Mucosa of stomach (tissue), 1 donor: ENCODE data around the gene GPR62.

Experiments used
- H3K27me3 ChIP-seq: one replicate; pipeline ENCODE4 v1.7.0; 2013; ENCODE audit warnings: mild to moderate bottlenecking, low read length; ENCODE audit not compliant: control insufficient read depth, insufficient read depth
- H3K36me3 ChIP-seq: one replicate; pipeline ENCODE4 v1.7.0; 2013; ENCODE audit warnings: low read length; ENCODE audit not compliant: control insufficient read depth, insufficient read depth
- H3K4me1 ChIP-seq: one replicate; pipeline ENCODE4 v1.7.0; 2013; ENCODE audit warnings: mild to moderate bottlenecking, low read length; ENCODE audit not compliant: control insufficient read depth, insufficient read depth
- H3K4me3 ChIP-seq: one replicate; pipeline ENCODE4 v1.7.0; 2013; ENCODE audit warnings: low read length
- H3K9ac ChIP-seq: one replicate; pipeline ENCODE4 v1.7.0; 2013; ENCODE audit warnings: mild to moderate bottlenecking, low read length, moderate library complexity
- H3K9me3 ChIP-seq: one replicate; pipeline ENCODE4 v1.7.0; 2013; ENCODE audit warnings: mild to moderate bottlenecking, low read length, moderate library complexity; ENCODE audit not compliant: control insufficient read depth
- donor health status: Pancreatic carcinoma.

GPR62 gene

DNA sequence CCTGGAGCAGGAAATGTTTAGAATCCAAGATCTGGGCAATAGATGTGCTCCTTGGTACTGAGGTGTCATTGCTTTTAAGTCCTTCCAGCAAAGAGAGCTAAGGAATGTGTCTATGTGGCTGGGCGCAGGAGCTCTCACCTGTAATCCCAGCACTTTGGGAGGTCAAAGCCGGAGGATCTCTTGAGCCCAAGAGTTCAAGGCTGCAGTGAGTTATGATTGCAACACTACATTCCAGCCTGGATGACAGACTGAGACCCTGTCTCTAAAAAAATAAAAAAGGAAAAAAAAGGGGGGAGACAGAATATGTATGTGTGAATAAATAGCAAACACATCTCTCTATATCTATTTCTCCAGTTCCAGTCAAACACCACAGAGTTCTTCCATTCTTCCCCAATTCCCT lies 4.3 kb upstream of the GPR62 start:
- Histone ChIP-seq H3K4me3 (no peak overlapping the region), H3K9me3 (no peaks in the 10 kb centered on the region), H3K27me3 (peaks cover 14% of the 10 kb centered on the region), H3K36me3 (no peaks in the 10 kb centered on the region), H3K9ac (no peak overlapping the region), H3K4me1 (peaks cover 3% of the 10 kb centered on the region)

DNA sequence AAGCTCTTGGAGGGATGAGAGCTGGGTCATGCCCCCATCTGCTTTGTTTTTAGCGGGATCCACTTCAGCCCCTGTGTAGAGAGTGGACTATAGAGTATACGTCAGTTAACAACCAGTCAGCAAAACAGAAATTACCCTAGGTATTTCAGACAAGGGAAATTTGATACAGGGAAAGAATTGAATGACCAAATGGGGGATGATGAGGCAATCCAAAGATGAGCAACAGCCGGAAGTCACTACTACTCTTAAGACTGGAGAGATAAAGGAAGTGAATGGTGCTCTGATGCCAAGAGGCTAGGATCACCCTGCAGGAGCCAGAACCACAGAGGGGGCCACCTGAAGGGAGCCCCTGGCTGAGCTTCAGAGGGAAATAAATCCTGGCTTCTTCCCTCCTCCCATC lies 1.7 kb upstream of the GPR62 start:
- Histone ChIP-seq H3K4me1 (peaks cover 10% of the 10 kb centered on the region), H3K9ac (no peak overlapping the region), H3K9me3 (no peaks in the 10 kb centered on the region), H3K36me3 (no peaks in the 10 kb centered on the region), H3K4me3 (no peak overlapping the region), H3K27me3 (peaks cover 22% of the 10 kb centered on the region)

- H3K27me3 ChIP-seq, result peaks cover 22% of the 10 kb centered on the region
- H3K9me3 ChIP-seq, result no peaks in the 10 kb centered on the region
- H3K36me3 ChIP-seq, result no peaks in the 10 kb centered on the region
- no peak overlapping the region for H3K4me3 ChIP-seq
- peaks cover 10% of the 10 kb centered on the region for H3K4me1 ChIP-seq
- no peak overlapping the region for H3K9ac ChIP-seq
Observed at GRCh38 chr3:51954105-51954504, 1.1 kb upstream of the GPR62 start.

GRCh38 chr3:51954713-51955112 lies 468 bp upstream of the GPR62 start:
- Histone ChIP-seq H3K4me1 (peaks cover 10% of the 10 kb centered on the region), H3K4me3 (no peak overlapping the region), H3K9me3 (no peaks in the 10 kb centered on the region), H3K9ac (no peak overlapping the region), H3K36me3 (no peaks in the 10 kb centered on the region), H3K27me3 (peaks cover 22% of the 10 kb centered on the region)

- H3K9ac ChIP-seq, result no peak overlapping the region
- peaks cover 22% of the 10 kb centered on the region for H3K27me3 ChIP-seq
- H3K9me3 ChIP-seq, result no peaks in the 10 kb centered on the region
- H3K4me1 ChIP-seq, result peaks cover 10% of the 10 kb centered on the region
- H3K36me3 ChIP-seq, result no peaks in the 10 kb centered on the region
- H3K4me3 ChIP-seq, result no peak overlapping the region
Observed at GRCh38 chr3:51955893-51956770, 951 bp downstream of the GPR62 start.

GRCh38 chr3:51957520-51958205 lies 2.5 kb downstream of the GPR62 start:
- Histone ChIP-seq H3K4me3 (no peak overlapping the region), H3K9ac (no peak overlapping the region), H3K27me3 (peaks cover 22% of the 10 kb centered on the region), H3K4me1 (peaks cover 10% of the 10 kb centered on the region), H3K9me3 (no peaks in the 10 kb centered on the region), H3K36me3 (no peaks in the 10 kb centered on the region)

- peaks cover 22% of the 10 kb centered on the region for H3K27me3 ChIP-seq
- no peak overlapping the region for H3K4me3 ChIP-seq
- peaks cover 10% of the 10 kb centered on the region for H3K4me1 ChIP-seq
- no peak overlapping the region for H3K9ac ChIP-seq
- H3K36me3 ChIP-seq, result no peaks in the 10 kb centered on the region
- no peaks in the 10 kb centered on the region for H3K9me3 ChIP-seq
Observed at GRCh38 chr3:51958603-51959521, 3.7 kb downstream of the GPR62 start.

- H3K9me3 ChIP-seq, result no peaks in the 10 kb centered on the region
- peaks cover 20% of the 10 kb centered on the region for H3K27me3 ChIP-seq
- no peak overlapping the region for H3K4me3 ChIP-seq
- H3K9ac ChIP-seq, result no peak overlapping the region
- no peaks in the 10 kb centered on the region for H3K36me3 ChIP-seq
- peaks cover 10% of the 10 kb centered on the region for H3K4me1 ChIP-seq
Observed at GRCh38 chr3:51959651-51960050, 4.5 kb downstream of the GPR62 start.

GRCh38 chr3:51960386-51960785 lies 5.2 kb downstream of the GPR62 start:
- no peak overlapping the region for H3K4me3 ChIP-seq
- H3K4me1 ChIP-seq, result peaks cover 13% of the 10 kb centered on the region
- H3K9me3 ChIP-seq, result no peaks in the 10 kb centered on the region
- H3K9ac ChIP-seq, result no peak overlapping the region
- H3K36me3 ChIP-seq, result no peaks in the 10 kb centered on the region
- peaks cover 13% of the 10 kb centered on the region for H3K27me3 ChIP-seq

DNA sequence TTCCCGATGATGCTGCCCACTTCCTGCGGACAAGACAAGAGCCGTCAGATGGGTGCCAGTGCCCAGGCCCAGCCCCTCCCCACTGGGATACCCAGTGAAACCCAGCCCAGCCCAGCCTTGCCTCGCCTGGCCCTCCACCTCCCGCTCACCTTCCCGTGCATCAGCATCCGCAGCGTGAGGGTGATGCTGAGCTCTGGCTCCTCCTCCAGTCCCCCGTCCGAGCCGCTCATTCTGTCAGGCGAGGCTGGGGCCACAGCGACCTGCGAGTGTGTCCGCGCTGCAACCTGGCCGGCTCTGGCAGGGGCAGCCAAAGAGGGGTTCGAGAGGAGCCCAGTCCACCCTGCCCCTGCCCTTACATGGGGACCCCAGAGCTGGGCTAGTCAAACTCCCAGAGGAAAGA lies 5.8 kb downstream of the GPR62 start:
- H3K27me3 ChIP-seq, result peaks cover 8% of the 10 kb centered on the region
- H3K4me3 ChIP-seq, result no peak overlapping the region
- no peaks in the 10 kb centered on the region for H3K36me3 ChIP-seq
- peaks cover 13% of the 10 kb centered on the region for H3K4me1 ChIP-seq
- H3K9ac ChIP-seq, result no peak overlapping the region
- no peaks in the 10 kb centered on the region for H3K9me3 ChIP-seq

GRCh38 chr3:51961602-51962569 lies 6.7 kb downstream of the GPR62 start:
- peaks cover 15% of the 10 kb centered on the region for H3K4me1 ChIP-seq

More at GRCh38 chr3:51961602-51962569, 6.7 kb downstream of the GPR62 start:
- H3K4me3 ChIP-seq, result no peak overlapping the region
- no peaks in the 10 kb centered on the region for H3K9me3 ChIP-seq
- no peak overlapping the region for H3K9ac ChIP-seq
- H3K27me3 ChIP-seq, result no peaks in the 10 kb centered on the region
- H3K36me3 ChIP-seq, result no peaks in the 10 kb centered on the region
